Effector CD8-positive, alpha-beta T cell (primary cell): ENCODE data around the gene MAGI2.

Source experiments
- DNase-seq: peaks from one replicate; lab custom pipeline; 2025; lab: John Stamatoyannopoulos, UW

MAGI2 gene

DNA sequence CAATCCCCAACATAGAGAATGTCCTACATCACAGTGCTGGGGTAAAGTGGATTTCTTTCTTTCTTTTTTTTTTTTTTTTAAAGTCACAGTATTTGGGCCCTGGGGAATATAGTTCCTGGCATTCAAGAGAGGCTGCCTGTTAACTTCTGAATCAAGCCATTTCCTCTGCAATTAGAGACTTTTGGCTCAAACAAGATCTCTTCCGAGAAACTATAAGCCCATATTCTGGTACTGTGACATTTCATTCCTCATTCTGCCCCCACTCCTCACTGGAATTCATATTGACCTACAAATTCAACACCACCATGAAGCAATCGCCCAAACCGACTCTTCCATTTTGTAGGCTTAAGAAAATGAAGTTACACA lies 1467.5 kb downstream of the MAGI2 start:
- no peak for DNase-seq

DNA sequence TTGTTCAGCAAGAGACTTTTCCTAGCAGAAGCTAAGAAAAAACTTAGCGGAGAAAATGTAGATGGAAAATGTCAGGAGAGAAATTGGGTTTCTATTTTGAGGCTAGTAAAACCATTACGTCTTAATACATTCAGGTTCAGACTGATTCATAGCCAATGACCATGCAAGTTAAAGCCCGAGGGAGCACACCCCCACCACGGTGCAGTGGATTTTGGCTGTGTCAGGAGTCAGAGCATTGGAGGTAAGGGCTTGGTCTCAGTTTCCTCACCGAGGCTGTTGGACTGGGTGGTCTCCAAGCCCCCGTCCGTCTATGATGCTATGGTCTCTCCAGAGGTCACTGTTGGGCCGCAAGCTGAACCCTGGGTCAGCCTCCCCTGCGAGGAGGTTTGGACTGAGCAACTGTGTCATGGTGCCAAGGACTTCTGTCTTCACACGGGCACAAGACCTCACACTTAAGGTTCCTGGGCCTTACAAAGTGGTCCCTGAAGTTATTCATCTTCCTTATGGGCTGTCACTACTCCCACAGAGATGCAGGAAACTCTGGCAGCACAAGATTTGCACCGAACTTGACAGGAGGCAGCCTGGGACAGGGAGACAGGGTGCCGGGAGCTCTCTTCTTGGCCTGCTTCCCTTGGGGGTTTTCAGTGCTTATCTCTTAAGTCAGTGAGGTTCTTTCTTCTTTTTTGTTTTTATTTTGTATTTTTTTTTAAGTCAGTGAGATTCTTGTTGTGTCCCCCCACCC lies 1468.1 kb downstream of the MAGI2 start:
- no peak for DNase-seq

GRCh38 chr7:77983973-77984372 lies 1469.5 kb downstream of the MAGI2 start:
- DNase-seq, result no peak

- DNase-seq, result no peak
Observed at GRCh38 chr7:77982926-77983550, 1470.4 kb downstream of the MAGI2 start.

- no peak for DNase-seq
Observed at GRCh38 chr7:77980087-77980713, 1473.3 kb downstream of the MAGI2 start.

- DNase-seq, result no peak
Observed at GRCh38 chr7:77979219-77979618, 1474.2 kb downstream of the MAGI2 start.

DNA sequence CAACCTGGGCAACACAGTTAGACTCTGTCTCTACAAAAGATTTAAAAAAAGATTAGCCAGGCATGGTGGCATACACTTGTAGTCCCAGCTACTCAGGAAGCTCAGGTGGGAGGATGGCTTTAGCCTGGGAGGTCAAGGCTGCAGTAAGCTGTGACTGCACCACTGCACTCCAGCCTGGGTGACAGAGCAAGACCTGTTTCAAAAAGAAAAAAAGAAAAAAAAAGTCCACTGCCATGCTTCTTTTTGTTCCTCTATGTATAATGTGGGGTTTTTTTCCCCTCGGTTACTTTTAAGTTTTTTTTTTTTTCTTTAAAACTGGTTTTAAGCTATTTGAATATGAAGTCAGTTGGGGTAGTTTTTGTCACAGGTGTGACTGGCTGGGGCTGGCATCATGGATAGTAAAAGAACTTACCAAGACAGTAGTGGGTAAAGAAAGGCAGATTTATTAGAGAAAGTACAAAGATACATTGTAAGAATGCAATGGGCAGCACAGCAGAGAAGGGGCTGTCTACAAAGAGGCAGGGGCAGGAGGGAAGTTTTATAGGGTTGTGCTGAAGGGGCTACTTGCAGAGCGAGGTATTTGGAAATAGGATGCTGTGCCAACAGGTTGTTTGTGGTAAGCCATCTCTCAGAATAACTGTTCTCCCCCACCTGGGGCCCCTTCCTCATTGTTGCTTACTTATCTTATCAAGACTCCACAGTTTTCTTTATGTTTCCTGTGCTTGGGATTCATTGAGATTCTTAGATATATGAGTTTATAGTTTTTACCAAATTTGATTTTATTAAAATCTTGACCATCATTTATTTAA lies 1477.6 kb downstream of the MAGI2 start:
- no peak for DNase-seq

DNA sequence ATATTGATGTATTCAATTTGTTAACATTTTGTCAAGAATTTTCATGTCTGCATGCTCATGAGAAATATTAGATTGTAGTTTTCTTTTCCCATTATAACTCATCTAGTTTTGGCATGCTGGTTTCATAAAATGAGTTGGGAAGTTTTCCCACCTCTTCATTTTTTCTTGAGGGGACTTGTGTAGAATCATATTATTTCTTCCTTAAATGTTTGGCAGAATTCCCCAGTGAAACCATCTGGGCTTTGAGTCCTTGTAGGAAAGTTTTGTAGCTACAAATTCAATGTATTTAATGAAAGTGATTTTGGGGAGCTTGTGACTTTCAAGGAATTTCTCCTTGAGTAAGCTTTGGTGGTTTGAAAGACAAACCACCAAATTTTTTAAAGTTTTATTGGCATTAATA lies 1481.7 kb downstream of the MAGI2 start:
- no peak for DNase-seq

GRCh38 chr7:77967429-77967828 lies 1486.0 kb downstream of the MAGI2 start:
- no peak for DNase-seq
